A673 (cell line): Measurements from ENCODE around the gene GALNT16.

Source experiments
- CTCF ChIP-seq: fragments of 300-800, 200-600 bp; sonication (generic); conservative IDR thresholded peaks from 2 replicates; pipeline ENCODE4 v1.5.1; 2017; ENCODE audit warnings: low read depth, mild to moderate bottlenecking, antibody characterized with exemption, low read length, moderate library complexity, mixed read lengths
- EZH2 ChIP-seq: fragments of 200-600 bp; sonication (generic); IDR thresholded peaks from 2 replicates; pipeline ENCODE4 v1.6.1; 2017; ENCODE audit warnings: borderline replicate concordance, low read depth, mild to moderate bottlenecking, mixed read lengths, antibody characterized with exemption, low read length; ENCODE audit not compliant: poor library complexity, severe bottlenecking

GRCh38 chr14:69328765-69329164, 68.8 kb downstream of the GALNT16 start:
- TF ChIP-seq CTCF (no peak), EZH2 (no peak)
